GM21367 (cell line): ENCODE results near the gene TMEM209.
"Not testable (repeated sequence)": the region's sequence is repeated elsewhere in the genome, so short reads cannot be mapped to it uniquely, and the experiment has no call there.

Source experiments
- ATAC-seq: cut with Tn5 transposase; IDR thresholded peaks from one replicate; pipeline ENCODE4 v1.9.1; 2021; ENCODE audit not compliant: unreplicated experiment

The TMEM209 gene

DNA sequence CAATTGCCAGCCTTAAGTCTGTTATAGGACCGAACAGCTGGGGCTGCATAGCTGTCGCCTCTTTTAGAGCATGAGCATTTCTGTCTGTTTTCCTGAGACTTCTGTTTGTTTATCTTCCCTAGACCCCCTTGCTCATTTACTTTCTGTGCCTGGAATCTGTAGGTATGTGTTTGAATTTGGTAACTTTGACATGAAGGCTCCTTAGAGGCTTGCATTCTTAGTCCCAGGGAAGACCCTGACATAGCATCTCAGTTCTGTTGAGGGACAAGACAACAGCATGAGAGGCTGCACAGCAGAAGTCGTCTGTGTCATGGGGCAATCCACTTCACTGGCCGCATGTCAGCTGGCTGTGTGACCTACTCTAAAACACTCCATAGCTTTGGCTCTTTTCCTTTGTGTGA, 76.2 kb downstream of the TMEM209 start:
- no peak for ATAC-seq

DNA sequence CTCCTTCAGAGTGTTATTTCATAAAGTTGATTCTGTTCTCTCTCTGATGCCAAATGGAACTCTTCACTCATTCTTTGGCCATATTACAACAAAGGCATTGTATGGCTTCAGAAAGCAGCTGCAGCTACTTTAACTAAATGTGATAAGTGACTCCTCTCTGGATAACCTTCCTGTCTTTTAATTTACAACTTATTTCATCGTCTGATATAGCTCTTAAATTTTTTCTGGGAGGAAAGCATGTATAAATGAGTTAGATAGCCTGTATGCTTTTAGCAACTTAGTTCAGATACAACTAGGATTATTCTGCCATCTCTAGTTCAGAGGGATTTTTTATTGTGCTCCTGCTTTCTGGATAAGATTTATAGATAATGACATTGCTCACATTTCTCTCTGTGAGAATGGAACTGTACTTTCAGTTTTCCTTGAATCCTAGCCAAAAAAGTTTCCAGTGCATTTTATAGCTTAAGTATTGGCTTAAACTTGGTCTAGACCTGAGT, 77.3 kb downstream of the TMEM209 start:
- ATAC-seq = no peak

DNA sequence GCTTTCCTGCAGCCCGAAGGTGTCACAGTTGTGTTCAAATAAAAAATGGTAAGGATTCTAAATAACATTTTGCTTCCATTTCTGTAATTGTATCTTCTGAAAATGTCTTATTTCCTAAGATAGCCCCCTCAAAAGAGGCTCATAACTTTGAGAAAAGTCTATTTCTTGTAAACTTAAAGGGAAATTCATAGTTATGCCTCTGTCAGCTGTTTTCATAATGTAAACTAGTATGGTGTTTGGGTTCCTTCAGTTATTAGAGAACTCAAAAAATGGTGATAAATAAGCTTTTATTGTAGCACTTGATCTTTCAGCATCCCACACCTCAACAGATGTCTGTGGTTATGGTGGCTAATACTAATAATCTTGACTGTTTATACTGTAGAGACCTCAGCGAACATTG, 77.8 kb downstream of the TMEM209 start:
- ATAC-seq = no peak

- ATAC-seq = not testable (repeated sequence)
Observed at GRCh38 chr7:130126840-130127239, 78.4 kb downstream of the TMEM209 start.

- ATAC-seq = no peak
Observed at GRCh38 chr7:130124711-130125110, 80.5 kb downstream of the TMEM209 start.

DNA sequence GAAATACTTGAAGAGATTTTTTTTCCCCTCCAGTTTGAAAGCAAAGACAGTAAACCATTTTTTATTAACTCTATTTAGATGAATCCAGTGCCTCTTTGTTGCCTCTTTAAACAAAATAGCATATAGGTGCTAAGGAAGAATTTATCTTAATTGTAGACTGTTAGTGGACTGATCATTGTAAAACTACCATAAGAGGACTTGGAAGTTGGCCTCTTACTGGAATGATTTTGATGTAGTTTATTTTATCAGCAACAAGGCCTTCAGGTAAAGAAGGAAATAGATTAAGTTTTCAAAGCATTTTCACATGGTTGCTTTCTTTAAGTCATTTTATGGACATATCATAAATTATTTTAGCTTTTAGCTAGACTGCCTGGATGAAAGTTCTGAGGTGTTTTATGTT, 81.7 kb downstream of the TMEM209 start:
- ATAC-seq = no peak

DNA sequence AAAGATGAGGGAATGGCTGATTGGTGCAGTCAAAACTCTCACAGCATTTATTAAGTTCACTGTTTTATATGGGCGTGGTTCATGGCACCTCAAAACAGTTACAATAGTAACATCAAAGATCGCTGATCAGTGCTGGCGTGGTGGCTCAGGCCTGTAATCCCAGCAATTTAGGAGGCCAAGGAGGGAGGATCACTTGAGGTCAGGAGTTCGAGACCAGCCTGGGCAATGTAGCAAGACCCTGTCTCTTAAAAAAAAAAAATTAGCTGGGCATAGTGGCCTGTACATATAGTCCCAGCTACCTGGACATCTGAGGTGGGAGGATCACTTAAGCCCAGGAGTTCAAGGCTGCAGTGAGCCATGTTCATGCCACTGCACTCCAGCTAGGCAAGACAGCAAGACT, 86.4 kb downstream of the TMEM209 start:
- ATAC-seq = no peak

GRCh38 chr7:130118294-130118693, 86.9 kb downstream of the TMEM209 start:
- no peak for ATAC-seq

- no peak for ATAC-seq
Observed at GRCh38 chr7:130114776-130115175, 90.4 kb downstream of the TMEM209 start.
